ENCODE results near the gene GCK. TPM values are rescaled to one million over a fixed set of nuclear protein-coding genes. Genes with fewer than 3 reads are reported as not detected.

The GCK gene
- total RNA-seq, 2 donors from 2014 or later, result 0.51 to 0.81 TPM

- DNase-seq (ENCODE audit: low spot score), result no peak
- intact Hi-C loops (cut with DNase I), result no loop called here
Measured at GRCh38 chr7:44167920-44168319, 21.3 kb downstream of the GCK start.

- no peak for DNase-seq (ENCODE audit: low spot score)
- intact Hi-C loops (cut with DNase I), result no loop called here
Measured at GRCh38 chr7:44163591-44163990, 25.6 kb downstream of the GCK start.

- intact Hi-C loops (cut with DNase I), result no loop called here
- DNase-seq (ENCODE audit: low spot score), result no peak
Measured at GRCh38 chr7:44162785-44163395, 26.3 kb downstream of the GCK start.

- no peak for DNase-seq (ENCODE audit: low spot score)
- intact Hi-C loops (cut with DNase I), result no loop called here
Measured at GRCh38 chr7:44162179-44162578, 27.1 kb downstream of the GCK start.

GRCh38 chr7:44161371-44161770 is 27.9 kb downstream of the GCK start:
- intact Hi-C loops (cut with DNase I), result no loop called here
- no peak for DNase-seq (ENCODE audit: low spot score)

GRCh38 chr7:44159824-44160630 is 29.2 kb downstream of the GCK start:
- intact Hi-C loops (cut with DNase I), result no loop called here
- DNase-seq (ENCODE audit: low spot score), result peak; percentile 52

GRCh38 chr7:44158873-44159631 is 30.2 kb downstream of the GCK start:
- intact Hi-C loops (cut with DNase I), result no loop called here
- peak; percentile 61 for DNase-seq (ENCODE audit: low spot score)

GRCh38 chr7:44158096-44158872 is 31.0 kb downstream of the GCK start:
- intact Hi-C loops (cut with DNase I), result no loop called here

GRCh38 chr7:44157116-44158080 is 31.8 kb downstream of the GCK start:
- intact Hi-C loops (cut with DNase I), result no loop called here
- peak; percentile 74 for DNase-seq (ENCODE audit: low spot score)

More at GRCh38 chr7:44158096-44158872, 31.0 kb downstream of the GCK start:
- DNase-seq (ENCODE audit: low spot score), result peak; percentile 74

- peak; percentile 63 for DNase-seq (ENCODE audit: low spot score)
Measured at GRCh38 chr7:44156453-44157010, 32.7 kb downstream of the GCK start.

GRCh38 chr7:44155191-44156185 is 33.8 kb downstream of the GCK start:
- intact Hi-C loops (cut with DNase I), result no loop called here
- DNase-seq (ENCODE audit: low spot score), result peak; percentile 71

More at GRCh38 chr7:44156453-44157010, 32.7 kb downstream of the GCK start:
- intact Hi-C loops (cut with DNase I), result no loop called here

- intact Hi-C loops (cut with DNase I), result no loop called here
- DNase-seq (ENCODE audit: low spot score), result no peak
Measured at GRCh38 chr7:44154703-44155102, 34.5 kb downstream of the GCK start.

- DNase-seq (ENCODE audit: low spot score), result peak; percentile 54
Measured at GRCh38 chr7:44153948-44154335, 35.3 kb downstream of the GCK start.

GRCh38 chr7:44152971-44153947 is 36.0 kb downstream of the GCK start:
- DNase-seq (ENCODE audit: low spot score), result peak; percentile 70
- intact Hi-C loops (cut with DNase I), result no loop called here

More at GRCh38 chr7:44153948-44154335, 35.3 kb downstream of the GCK start:
- intact Hi-C loops (cut with DNase I), result no loop called here

GRCh38 chr7:44151956-44152355 is 37.3 kb downstream of the GCK start:
- DNase-seq (ENCODE audit: low spot score), result peak; percentile 44

More at GRCh38 chr7:44151956-44152355, 37.3 kb downstream of the GCK start:
- intact Hi-C loops (cut with DNase I), result no loop called here

Data from posterior vena cava (tissue), 2 donors.